CD4-positive, alpha-beta T cell treated with Interleukin-6 for 4 hours (primary cell): ENCODE data around the gene PRMT2.
"Not testable (repeated sequence)": the region's sequence is repeated elsewhere in the genome, so short reads cannot be mapped to it uniquely, and the experiment has no call there.

Source experiments
- DNase-seq: peaks from one replicate; pipeline ENCODE4 v3.0.0-alpha.2; 2020; ENCODE audit warnings: mixed read lengths

The PRMT2 gene

DNA sequence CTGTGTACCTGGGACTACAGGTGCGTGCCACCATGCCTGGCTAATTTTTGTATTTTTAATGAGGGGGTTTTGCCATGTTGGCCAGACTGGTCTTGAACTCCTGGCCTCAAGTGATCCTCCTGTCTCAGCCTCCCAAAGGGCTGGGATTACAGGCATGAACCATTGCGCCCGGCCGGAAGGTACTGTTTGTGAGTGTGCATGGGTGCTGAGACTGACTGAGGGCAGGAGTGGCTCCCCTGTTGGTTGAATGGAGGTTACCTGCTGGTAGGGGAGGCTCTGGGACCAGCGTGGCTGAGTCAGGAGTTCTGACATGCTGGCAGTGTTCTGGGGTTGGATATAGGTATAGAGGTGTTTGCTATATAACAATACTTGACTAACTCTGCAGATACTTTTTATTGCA is 10.4 kb downstream of the PRMT2 start:
- no peak for DNase-seq

DNA sequence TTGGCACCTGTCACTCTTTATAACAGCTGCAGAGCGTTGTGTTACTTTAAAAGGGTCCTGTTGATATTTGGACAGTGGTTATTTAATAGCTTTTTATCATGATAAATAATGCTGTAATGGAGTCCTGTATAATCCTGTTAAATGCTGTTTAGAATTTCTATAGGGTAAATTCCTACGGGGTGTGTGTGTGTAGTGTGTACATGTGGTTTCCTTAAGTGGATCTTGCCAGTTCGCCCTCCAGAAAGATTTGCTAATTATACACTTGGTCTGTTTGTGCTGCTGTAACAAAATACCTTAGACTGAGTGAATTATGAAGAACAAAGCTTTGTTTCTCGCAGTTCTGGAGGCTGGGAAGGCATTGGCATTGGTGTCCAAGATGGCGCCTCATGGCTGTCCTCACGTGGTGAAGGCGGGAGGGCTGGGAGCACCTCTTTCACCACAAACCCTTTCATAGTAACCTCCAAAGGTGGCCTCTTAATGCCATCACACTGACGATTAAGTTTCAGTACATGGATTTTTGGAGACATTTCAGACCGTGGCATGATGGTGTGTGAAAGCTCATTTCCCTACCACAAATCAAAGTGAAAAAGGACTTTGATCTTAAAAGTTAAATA is 11.2 kb downstream of the PRMT2 start:
- DNase-seq = no peak

DNA sequence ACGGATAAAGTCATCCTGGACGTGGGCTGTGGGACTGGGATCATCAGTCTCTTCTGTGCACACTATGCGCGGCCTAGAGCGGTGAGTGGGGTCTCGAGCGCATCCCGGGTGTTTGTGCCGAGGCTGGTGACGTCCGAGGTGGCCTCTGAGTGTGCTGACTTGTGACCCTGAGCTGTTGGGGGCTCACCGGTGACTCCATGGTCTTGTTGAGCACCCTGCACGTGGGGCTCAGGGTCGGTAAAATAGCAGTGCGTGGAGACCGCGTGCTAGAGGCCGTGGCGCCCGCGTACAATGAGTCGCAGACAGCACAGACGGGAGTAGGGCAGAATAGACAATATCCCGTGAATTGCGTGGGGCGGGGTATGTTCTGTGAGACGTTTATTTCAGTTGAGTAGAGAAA is 13.1 kb downstream of the PRMT2 start:
- DNase-seq = no peak

DNA sequence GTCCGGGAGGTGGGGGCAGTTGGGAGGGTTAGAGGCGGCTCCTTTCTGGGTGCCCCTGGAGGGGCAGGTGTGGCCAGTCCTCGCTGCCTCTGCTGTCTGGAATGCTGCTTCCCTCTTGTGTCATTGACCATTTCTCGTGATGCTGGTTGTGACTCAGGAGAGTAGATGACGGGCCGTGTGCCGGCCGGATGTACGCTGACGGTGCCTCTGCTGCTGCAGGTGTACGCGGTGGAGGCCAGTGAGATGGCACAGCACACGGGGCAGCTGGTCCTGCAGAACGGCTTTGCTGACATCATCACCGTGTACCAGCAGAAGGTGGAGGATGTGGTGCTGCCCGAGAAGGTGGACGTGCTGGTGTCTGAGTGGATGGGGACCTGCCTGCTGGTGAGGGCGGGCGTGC is 13.9 kb downstream of the PRMT2 start:
- no peak for DNase-seq

DNA sequence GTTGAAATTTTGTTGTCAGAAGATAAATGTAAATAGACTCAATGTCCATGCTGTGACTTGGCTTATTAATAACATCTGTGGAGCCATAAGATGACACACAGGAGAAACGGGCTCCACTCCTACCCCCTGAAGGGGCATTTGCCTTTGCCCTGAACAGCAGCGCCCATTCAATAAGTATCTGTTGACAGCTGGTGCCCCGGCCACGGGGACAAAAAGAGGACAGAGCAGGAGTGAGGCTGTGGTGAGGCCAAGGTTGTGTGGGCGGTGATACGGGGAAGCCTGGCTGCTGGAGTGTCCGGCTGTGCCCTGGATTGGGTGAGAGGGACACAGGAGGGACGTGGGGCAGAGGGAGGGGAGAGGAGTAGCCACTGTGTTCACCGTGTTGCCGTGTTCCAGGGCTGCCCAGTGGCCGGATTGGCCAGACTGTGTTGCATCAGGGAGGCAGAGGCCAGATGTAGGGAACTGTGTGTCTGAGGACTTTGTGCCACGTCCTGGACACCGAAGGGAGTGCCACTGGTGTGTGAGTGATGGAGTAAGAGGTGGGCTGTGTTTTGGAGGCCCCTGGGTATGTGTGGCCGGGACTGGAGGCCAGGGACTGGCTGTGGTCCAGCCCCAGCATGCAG is 15.1 kb downstream of the PRMT2 start:
- DNase-seq = no peak

DNA sequence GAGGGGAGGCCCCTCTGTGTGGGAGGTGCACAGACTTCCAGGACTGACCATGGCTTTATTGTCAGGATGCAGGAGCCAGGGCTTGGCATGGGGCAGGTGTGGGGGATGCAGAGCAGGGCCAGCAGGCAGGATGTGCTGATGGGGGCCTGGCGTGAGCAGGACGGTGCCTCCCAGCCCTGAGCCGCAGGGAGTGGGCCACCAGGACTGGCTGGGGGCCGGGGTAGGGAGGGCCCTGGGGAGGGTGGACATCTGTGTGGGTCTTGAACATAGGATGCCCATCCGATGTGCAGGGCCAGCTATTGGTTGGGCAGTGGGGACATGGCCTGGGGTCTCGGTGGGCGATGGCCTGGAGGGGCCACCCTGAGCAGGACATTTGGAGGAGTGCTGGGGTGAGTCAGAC is 15.6 kb downstream of the PRMT2 start:
- no peak for DNase-seq

DNA sequence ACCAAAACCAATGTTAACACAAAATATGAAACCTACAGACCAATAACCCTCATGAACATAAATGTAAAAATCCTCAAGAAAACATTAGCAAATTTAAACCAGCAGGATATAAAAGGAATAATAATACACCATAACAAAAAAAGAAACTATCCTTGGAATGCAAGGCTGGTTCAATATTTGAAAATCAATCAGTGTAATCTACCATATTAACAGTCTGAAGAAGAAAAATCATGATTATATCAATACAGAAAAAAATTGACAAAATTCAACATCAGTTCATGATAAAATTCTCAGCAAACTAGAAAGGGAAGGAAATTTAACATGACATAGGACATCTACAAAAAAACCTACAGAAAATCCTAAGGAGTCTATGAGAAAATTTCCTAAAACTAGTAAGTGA is 19.8 kb downstream of the PRMT2 start:
- DNase-seq = no peak

DNA sequence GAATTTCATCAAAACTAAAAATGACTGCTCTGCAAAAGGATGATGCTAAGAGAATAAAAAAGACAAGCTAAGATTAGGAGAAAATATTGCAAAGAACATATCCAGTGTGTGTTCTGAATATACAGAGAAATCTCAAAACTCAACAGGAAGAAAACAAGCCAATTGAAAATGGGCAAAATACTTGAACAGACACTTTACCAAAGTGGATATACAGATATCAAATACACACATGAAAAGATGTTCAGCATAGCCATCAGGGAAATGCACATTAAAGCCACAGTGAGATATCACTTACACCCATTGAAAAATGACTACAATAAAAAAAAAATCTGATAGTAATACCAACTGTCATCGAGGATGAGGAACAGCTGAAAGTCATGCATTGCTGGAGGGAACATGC is 21.3 kb downstream of the PRMT2 start:
- DNase-seq = no peak

DNA sequence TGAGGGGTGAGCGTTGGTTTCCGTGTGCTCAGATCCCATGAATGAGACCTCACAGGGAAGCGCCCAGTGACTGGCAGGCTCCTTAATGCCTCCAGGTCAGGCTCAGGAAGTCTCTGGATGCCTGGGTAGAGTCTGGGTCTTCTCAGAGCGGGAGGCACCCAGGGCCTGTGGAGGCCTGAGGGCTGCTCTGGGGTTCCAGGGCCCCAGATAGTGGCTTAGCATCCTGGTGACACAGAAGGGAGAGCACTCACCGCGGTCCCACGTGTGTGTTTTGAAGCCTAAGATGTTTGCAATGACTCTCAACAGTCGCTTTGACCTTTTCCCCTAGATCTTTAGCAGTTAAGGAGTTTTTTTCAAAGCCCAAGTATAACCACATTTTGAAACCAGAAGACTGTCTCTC is 25.0 kb downstream of the PRMT2 start:
- DNase-seq = peak; percentile 22

DNA sequence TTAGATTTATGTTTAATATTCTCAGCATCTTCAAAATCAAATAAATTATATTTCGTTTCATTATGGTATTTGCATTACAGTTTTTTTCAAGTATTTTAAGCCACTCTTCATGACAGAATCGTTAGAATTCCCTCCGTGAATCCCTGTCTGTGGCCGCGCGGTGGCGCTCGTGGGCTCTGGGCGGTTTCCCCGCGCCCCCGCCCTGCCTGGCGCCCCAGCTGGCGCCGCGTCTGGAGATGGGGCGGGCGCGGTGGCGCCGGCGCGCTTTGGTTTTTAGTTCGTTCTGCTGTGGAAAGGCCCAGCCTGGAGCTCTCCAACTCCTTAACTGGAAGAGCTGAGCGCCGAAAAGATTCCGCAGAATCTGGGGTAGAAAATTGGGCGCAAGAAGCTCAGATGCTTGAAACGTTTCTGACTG is 25.7 kb downstream of the PRMT2 start:
- DNase-seq = peak; percentile 58

DNA sequence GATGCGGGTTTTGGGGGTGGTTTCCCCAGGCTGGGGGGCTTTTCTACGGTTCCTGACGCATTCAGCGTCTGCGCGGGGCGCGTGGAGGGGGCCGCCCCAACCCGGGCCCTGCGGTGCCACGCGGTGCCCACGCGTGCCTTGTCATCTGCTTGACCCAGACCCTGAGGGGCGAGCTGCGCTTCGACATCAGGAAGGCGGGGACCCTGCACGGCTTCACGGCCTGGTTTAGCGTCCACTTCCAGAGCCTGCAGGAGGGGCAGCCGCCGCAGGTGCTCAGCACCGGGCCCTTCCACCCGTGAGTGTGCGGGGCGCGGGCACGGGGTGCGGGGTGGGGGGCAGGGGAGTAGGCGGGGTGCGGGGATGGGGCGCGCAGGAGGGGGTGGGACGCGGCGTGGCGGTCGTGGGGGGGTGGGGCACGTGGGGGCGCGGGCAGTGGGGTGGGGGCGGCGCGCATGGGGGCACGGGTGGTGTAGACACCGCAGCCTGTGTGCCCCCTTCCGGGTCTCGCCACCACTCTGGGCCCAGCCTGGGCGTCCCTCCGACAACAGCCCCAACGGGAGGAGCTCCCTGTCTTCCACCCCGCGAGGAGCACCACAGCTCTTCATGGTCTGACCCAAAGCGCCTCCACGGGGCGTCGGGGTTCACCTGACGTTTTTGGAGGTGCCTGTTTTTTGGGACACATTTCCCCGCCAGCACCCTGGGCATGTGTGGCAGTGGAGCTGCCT is 26.3 kb downstream of the PRMT2 start:
- DNase-seq = no peak

DNA sequence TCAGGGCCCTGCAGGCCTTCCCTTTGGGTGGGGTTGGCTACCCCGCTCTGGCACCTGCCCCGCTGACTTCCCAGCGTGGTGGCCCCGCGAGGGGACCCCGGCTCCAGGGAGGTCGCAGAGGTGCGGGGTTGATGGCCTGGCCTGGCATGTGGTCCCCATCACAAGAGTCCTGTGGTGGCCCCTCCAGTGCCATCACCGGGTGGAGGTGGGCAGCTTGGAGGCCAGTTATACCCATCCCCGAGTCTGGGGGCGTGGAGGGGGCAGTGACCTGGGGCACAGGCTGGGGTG is 26.8 kb downstream of the PRMT2 start:
- DNase-seq = no peak

DNA sequence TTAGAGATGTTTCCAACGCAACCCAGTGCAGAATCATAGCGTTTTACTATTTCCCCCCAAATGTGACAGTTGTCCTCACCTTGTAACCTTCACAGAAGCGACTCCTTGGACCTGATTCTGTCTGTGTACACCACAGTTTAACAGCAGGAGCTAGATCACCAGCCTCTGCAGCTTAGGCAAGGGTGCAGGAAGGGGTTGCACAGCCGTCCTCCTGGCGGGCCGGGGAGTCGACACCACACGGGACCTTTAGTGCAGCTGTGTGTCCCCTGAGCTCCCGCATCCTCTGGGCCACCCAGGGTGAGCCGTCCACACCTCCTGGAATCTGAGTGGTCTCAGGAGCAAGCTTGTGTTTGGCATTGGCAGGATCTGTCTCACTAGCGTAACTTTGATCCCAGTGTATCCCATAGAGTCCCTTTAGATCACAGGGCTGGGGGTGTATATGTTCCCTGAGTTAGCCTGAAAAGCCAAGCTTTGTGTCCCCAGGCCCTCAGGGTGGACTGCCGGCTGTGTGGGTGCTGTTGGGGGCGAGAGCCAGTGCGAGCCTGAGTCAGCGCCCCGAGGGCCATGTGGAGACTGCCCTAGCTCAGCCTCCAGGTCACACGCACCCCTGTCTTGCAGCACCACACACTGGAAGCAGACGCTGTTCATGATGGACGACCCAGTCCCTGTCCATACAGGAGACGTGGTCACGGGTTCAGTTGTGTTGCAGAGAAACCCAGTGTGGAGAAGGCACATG is 27.5 kb downstream of the PRMT2 start:
- no peak for DNase-seq

DNA sequence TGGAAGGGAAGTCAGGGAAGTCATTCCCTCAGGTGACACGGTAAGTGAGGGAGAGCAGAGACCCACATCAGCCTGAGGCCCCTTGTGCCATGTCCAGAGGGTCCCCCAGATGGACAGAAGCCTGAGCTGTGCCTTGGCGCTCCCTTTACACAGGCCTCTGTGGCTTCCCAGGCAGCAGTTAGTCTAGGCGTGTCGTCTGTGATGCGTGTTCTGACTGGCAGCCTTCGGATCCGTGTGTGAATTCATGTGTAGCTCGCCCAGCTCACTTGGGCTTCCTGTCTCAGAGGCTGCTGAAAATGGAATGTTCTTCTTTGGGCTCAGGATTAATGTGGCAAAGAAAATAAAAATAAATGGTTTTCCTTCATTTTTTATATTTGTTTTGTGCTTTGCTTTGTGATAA is 28.3 kb downstream of the PRMT2 start:
- DNase-seq = no peak

DNA sequence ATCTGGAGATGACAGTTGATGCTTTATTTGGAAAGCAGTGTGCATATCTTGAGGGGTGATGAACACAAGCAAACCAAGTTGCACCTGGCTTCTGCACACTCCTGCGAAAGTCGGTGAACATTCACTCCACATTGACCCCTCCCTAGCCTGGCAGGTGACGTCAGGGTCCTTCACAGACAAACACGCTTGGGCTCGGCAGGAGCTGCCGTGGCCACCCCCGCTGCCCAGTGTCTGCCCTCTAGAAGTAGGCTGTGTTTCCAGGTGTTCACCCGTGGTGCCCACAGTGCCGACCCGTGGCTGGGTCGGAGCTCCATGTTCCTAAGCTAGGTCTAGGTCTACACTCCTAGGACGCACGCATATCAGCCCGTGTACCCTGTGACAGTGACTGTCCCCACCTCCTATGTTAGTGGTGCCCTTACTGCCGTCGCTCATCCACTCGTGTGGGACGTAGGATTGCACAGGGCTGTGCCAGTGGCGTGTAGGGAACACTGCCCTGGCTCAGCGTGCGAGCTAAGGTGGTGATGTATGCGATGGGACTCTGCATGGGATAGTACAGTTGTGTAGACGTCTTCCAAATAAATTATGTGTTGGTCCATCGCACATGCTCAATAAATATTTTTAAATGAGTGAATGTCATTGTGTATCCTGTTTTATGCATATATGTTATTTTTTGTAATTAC is 29.0 kb downstream of the PRMT2 start:
- no peak for DNase-seq

DNA sequence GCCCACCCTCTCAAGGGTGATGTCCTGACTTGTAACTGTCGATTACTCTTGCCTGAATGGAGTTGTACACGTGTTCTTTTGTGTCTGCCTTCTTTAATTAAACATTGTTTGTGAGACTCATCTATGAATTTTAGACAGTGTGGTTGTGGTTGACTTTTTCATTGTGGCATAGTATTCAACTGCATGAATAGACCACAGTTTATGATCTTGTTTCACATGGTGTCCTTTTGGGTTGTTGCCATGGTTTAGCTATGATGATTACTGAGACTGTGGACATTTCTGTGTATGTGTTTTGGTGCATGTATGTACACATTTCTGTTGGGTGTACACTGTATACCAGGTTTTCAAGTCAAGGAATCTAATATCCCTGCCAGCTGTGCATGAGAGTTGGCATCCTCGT is 30.1 kb downstream of the PRMT2 start:
- DNase-seq = no peak

DNA sequence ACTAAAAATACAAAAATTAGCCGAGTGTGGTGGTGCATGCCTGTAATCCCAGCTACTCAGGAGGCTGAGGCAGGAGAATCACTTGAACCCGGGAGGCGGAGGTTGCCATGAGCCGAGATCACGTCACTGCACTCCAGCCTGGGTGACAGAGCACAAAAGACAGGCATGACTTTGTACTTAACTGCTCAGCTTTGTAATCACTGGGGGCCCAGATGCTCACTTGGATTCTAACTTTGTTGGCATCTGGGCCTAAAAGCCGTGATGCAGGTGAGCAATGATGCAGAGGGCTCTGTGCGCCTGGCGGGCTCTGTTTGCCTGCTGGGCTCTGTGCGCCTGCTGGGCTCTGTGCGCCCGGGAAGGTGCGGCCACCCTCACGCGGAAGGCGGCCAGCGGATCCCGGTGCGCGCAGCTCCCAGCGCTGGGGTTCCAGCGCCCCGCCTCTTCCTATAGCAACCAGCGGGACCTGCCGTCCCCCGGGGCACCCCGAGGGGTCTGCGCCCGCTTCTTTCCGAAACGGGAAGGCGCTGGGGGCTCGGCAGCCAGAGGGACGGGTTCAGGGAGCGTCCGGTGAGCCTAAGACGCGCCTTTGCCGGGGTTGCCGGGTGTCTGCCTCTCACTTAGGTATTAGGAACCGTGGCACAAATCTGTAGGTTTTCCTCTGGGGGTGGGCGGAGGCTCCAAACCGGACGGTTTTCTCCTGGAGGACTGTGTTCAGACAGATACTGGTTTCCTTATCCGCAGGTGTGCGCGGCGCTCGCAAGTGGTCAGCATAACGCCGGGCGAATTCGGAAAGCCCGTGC is 31.7 kb downstream of the PRMT2 start:
- peak; percentile 19 for DNase-seq

DNA sequence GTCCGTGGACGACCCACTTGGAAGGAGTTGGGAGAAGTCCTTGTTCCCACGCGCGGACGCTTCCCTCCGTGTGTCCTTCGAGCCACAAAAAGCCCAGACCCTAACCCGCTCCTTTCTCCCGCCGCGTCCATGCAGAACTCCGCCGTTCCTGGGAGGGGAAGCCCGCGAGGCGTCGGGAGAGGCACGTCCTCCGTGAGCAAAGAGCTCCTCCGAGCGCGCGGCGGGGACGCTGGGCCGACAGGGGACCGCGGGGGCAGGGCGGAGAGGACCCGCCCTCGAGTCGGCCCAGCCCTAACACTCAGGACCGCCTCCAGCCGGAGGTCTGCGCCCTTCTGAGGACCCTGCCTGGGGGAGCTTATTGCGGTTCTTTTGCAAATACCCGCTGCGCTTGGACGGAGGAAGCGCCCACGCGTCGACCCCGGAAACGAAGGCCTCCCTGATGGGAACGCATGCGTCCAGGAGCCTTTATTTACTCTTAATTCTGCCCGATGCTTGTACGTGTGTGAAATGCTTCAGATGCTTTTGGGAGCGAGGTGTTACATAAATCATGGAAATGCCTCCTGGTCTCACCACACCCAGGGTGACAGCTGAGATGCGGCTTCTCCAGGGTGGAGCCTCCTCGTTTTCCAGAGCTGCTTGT is 32.4 kb downstream of the PRMT2 start:
- no peak for DNase-seq

DNA sequence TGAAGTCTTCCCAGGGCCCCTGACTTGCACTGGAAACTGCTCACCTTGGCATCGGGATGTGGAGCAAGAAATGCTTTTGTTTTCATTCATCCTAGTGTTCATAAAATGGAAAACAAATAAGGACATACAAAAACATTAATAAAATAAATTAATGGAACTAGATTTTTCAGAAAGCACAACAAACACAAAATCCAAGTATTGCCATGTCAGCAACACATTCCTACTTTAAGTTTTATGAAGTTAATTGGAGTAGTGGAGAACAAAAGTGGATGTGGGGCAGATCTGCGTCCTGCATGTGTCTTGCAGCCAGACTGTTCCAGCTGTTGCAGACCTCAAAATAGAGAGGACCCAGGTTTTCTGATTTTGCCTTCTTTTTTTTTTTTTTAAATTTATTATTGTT is 32.9 kb downstream of the PRMT2 start:
- no peak for DNase-seq

DNA sequence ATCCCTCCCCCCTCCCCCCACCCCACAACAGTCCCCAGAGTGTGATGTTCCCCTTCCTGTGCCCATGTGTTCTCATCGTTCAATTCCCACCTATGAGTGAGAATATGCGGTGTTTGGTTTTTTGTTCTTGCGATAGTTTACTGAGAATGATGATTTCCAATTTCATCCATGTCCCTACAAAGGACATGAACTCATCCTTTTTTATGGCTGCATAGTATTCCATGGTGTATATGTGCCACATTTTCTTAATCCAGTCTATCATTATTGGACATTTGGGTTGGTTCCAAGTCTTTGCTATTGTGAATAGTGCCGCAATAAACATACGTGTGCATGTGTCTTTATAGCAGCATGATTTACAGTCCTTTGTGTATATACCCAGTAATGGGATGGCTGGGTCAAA is 33.4 kb downstream of the PRMT2 start:
- DNase-seq = not testable (repeated sequence)

DNA sequence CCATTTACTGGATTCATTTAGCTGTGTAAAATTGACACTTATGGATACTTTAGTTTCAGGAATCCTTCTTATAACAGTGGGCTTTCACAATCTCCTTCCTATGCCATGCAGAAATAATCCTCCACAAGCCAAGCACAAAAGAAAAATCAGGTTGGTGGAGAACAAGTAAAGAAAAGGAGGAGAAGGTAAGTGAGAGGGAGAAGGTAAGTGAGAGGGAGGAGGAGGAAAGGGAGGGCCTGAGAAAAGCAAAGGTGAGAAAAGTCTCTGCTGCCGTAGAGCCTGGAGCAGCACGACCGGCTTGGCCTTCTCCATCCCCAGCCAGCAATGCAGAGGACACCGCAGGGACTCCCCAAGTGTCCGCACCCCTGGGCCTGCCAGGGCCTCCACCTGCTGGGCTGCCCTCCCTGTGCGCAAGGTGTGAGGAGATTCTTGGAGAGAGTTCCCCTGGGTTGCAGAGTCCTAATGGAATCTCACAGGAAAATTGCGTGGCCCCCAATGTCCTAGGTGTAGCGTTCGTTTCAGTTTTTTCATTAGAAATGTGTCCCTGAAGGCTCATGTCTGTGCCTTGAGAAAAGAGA is 39.0 kb downstream of the PRMT2 start:
- no peak for DNase-seq
